VCaP (cell line): ENCODE measurements around the gene NTHL1.

Experiments used
- H3K27ac ChIP-seq: fragments of 450-650 bp; 2 replicates; pipeline ENCODE4 v1.5.1; 2017
- CTCF ChIP-seq: fragments of 450-650 bp; conservative IDR thresholded peaks from 2 replicates; pipeline ENCODE4 v1.5.1; 2017; ENCODE audit warnings: mild to moderate bottlenecking, moderate library complexity

The NTHL1 gene

GRCh38 chr16:2077696-2078095 is 30.1 kb upstream of the NTHL1 start:
- TF ChIP-seq CTCF, result no peak

GRCh38 chr16:2077016-2077415 is 29.4 kb upstream of the NTHL1 start:
- no peak for TF ChIP-seq CTCF
- H3K27ac ChIP-seq, result no peak overlapping the region

More at GRCh38 chr16:2077696-2078095, 30.1 kb upstream of the NTHL1 start:
- H3K27ac ChIP-seq, result no peak overlapping the region

GRCh38 chr16:2076072-2076865 is 28.6 kb upstream of the NTHL1 start:
- TF ChIP-seq CTCF, result no peak
- no peak overlapping the region for H3K27ac ChIP-seq

GRCh38 chr16:2075631-2076030 is 28.0 kb upstream of the NTHL1 start:
- H3K27ac ChIP-seq, result no peak overlapping the region
- TF ChIP-seq CTCF, result no peak

- H3K27ac ChIP-seq, result no peak overlapping the region
- TF ChIP-seq CTCF, result no peak
These were observed 26.4 kb upstream of the NTHL1 start for GRCh38 chr16:2074071-2074470.

GRCh38 chr16:2072926-2073325 is 25.3 kb upstream of the NTHL1 start:
- no peak overlapping the region for H3K27ac ChIP-seq
- TF ChIP-seq CTCF, result no peak

- H3K27ac ChIP-seq, result no peak overlapping the region
- TF ChIP-seq CTCF, result no peak
These were observed 24.0 kb upstream of the NTHL1 start for GRCh38 chr16:2071454-2072202.
